ENCODE results near the gene PAPPA.

The PAPPA gene

DNA sequence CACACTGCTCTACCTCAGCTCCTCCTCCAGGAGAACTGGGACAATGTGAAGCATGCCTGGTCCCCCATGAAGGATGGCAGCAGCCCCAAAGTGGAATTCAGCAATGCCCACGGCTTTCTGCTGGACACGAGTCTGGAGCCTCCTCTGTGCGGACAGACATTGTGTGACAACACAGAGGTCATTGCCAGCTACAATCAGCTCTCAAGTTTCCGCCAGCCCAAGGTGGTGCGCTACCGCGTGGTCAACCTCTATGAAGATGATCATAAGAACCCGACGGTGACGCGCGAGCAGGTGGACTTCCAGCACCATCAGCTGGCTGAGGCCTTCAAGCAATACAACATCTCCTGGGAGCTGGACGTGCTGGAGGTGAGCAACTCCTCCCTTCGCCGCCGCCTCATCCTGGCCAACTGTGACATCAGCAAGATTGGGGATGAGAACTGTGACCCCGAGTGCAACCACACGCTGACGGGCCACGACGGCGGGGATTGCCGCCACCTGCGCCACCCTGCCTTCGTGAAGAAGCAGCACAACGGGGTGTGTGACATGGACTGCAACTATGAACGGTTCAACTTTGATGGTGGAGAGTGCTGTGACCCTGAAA is 34.1 kb downstream of the PAPPA start:
- no peak for DNase-seq

DNA sequence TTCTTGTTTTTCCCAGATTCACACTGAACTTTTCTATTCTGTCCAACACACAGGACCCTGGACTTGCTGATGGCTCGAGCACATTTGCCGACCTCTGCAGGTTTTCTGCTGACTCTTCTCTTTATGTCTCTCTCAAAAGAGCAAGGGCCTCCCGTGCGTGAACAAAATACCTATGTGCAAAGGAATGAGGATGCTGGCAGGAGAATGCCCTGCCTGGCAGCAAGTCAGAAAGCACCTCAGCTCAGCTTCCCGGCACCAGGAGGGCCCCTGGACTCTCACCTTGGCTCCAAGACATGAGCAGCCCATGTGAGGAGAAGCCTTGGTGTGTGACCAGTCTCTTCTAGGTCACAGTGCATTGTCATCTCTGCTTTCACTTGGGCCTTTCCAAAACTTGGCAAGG is 36.1 kb downstream of the PAPPA start:
- DNase-seq: no peak

DNA sequence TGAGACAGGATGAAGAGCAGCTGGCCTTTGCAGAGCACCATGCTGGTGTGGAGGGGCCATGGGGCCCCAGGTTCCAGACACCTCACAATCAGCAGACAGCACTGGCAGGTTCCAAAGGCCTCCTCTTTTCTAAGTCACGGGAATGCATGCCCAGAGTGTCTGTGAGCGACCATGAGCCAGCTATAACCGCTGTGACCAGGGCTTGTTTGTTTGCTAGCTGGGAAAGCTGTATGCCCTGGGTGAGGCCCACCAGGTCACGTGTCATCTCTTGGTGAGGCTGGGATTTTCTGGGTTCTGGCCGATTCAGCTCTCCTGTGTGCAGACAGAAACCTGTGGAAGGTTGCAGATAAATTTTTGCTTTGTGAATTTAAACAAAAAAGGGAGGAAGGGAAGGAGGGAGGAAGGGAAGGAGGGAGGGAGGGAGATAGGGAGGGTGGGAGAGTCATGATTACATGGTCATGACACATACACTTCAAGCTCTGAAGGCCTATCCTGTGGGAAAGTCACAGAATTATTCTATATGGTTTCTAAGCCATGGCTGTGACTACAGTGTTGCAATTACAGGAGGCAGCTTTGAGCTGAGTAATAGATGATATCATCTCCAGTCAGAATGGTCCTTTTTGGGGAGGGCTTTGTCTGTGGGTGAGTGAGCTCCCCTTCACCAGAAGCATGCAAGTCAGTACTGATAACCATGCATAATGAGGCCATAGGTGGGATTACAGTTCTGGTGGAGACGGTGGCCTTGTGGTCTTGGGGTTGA is 37.2 kb downstream of the PAPPA start:
- no peak for DNase-seq

DNA sequence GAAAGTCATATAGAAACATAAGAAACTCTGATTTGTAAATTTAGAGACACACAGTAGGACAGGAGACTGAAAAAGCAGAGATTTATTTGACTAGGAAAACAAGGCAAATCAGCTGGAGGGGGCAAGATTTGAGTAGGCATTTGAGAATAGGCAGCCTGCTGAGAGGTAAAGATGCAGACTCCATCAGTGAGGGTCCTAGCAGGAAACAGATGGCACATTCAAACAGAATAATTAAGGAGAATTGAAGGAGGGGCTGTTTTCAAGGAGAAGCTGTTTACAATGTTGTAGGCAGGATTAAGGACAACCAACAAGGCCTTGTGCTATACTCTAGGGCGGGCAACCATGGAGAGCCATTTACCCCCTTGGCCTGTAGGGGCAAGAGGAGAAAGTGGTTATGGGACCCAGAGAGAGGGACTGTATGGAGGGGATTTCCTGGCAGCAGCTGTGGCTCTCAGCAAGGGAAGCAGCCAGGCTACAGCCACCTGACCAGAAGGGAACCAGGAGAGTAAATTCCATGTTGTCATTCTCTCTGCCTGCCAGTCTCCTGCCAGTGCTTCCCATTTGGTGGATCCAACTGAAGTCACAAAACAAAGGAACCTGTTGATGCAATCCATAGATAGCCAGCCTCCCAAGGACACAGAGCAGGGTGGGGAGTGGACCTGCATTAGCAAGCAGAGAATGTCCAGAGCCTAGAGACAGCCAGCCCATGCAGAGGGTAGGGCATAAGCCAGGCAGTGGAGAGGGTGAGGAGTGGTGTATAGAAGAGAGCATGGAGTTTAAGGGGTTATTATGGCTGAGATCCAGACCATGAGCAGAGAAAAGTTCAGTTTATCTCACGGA is 38.2 kb downstream of the PAPPA start:
- DNase-seq: no peak

DNA sequence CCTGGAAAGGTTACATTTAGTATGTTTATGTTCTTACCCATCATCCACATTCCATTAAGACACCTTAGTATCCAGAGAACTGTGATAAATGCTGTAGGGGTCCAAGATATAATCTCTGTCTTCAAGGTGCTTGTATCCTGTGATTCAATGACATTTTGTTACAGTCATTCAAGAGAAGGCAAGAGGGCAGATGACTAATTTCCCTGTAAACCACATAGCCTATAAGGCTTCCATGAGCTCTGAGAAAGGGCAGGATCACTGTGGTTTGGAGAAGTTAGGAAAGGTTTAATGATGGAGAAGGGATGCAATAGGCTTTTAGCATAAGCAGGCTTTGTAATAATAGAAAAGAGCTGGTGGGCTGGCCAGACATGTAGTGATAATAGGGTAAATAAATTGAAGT is 40.0 kb downstream of the PAPPA start:
- DNase-seq: no peak

DNA sequence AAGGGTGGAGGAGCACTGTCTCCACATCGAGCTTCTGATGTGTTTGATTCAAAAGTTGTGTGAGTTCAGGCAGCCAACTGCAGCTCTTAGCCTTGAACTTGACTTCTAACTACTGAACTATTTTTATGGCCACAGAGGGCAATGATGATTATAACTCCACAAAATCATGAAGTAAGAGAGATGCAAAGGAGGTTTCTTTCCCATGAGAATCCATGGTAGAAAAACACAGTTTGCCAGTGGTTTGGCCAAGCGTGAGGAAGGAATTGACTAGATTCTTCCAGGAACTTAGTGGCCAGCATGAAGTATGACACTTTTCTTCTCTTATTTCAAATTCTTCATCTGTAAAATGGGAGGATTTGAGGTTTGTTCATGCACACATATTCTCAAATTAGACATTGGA is 43.2 kb downstream of the PAPPA start:
- DNase-seq: no peak

DNA sequence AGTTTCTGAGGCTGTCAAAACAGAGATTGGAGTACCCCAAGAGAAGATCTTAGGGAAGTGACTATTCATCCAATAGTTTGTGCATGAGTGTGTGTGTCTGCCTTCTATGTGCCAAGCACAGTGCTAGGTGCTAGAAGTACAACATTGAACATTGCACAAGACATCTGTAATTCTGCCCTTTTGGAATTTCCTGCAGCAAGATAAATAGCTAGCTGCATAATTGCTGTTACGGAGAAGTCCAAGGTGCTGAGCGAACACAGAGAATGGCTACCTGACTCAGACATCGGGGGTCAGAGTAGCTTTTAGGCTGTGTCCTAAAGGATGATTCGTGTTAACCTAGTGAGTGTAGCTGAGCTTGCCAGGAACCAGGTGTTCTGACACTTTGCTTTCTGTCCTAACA is 44.8 kb downstream of the PAPPA start:
- DNase-seq: no peak

DNA sequence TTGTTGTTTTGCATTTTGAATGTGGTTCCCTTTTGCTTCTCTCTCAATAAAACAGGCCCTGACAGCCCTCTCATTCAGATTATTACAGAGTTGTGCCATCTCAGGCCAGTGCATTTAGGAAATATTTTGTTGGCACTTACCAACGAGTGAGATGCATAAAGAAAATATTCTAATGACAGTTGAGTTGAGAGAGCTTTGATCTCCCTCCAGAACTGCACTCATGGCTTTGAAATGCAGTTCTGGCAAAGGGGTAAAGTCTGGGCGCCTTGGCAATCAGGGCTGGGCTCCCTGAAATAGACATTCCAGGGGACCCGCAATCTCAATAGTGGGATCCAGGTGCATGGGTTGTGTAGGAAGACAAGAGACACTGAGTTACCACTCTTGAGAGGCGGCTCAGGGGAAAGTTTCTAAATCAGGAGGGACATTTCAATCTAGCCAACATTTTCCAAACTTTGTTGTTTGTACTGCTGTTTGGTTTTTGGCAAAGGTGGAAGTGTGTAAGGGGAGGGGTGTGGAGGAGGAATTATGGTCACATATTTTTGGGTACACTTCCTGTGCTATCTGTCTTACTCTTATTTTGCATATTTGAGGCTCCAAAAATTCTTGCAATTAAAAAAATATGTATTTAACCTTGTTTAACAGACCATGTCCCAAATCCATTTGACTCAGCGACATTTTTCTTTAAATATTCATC is 48.8 kb downstream of the PAPPA start:
- DNase-seq: no peak

DNA sequence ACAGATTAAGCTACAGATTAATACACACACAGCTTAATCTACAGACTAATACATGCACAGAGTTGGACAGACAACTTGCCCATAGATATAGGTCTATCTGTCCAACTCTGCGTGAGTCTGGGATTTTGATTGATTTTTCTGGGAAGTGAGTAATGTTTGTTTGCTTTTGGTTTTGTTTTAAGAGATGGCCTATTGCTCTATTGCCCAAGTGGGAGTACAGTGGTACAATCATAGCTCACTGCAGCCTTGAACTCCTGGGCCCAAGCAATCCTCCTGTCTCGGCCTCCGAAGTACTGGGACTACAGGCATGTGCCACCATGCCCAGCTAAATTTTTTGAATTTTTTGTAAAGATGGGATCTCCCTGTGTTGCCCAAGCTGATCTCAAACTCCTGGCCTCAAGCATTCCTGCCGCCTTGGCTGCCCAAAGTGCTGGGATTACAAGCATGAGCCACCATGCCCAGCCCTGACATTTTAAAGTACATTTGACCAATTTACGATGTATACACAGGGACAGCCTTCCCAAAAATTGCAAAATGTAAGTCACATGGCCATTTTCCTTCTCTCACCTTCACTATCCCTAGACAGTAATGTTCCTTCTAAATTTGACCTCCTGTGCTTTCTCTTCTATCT is 50.8 kb downstream of the PAPPA start:
- no peak for DNase-seq

DNA sequence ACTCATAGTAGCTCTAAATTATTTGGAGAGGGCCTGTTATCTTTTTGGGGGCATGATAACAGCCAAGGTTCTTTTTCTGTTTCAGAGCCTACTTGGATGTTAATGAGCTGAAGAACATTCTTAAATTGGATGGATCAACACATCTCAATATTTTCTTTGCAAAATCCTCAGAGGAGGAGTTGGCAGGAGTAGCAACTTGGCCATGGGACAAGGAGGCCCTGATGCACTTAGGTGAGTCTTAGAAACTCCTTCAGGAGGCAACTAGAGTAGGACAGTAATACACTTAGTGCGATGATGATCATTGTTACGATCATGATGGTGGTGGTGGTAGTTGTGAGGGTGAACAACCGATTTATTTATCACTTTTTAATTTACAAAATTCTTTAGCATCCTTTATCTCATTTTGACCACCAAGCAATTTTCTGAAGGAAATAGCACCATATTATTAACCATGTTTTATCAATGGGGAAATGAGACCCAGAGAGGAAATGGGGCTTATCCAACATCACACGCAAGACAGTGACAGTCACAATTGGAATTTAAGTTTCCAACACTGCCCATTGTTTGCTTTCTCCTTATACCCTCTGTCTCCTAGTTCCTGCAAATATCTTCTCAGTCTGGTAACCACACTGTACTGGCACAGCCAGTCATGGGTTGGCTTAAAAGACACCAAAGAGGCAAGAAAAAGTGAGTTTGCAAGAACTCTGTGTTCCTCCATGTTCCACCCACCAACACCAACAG is 54.0 kb downstream of the PAPPA start:
- DNase-seq: no peak

DNA sequence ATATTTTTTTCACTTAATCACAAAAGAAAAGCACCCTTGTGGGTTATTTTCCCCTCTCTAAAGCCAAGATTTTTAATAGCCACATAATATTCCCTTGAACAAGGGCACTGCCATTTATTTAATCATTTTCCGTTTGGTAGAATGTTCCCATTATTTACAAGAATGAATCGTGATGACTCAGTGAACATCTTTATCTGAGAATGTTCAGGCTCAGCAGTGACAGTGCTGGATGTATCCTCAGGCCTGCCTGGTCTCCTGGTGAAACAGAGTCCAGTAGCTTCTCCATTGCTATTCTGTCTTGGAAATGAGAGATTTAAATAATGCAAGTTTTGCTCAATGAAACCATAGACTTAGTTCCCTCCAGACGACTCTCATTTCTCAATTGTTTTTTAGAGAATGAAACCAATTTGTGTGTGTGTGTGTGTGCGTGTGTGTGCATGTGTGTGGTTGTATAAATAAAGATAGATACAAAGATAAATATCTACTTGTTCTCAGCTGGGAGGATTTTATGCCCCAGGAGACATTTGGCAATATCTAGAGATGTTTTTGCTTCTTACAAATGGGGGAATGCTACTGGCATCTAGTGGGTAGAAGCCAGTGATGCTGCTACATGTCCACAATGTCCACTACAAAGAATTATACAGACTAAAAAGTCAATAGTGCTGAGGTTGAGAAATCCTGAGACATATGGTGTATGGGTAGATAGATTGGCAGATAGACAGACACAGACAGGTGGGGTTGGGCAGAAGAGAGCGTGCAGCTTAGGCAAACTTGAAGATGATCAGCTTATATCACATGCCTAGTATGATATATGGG is 55.0 kb downstream of the PAPPA start:
- DNase-seq: no peak

DNA sequence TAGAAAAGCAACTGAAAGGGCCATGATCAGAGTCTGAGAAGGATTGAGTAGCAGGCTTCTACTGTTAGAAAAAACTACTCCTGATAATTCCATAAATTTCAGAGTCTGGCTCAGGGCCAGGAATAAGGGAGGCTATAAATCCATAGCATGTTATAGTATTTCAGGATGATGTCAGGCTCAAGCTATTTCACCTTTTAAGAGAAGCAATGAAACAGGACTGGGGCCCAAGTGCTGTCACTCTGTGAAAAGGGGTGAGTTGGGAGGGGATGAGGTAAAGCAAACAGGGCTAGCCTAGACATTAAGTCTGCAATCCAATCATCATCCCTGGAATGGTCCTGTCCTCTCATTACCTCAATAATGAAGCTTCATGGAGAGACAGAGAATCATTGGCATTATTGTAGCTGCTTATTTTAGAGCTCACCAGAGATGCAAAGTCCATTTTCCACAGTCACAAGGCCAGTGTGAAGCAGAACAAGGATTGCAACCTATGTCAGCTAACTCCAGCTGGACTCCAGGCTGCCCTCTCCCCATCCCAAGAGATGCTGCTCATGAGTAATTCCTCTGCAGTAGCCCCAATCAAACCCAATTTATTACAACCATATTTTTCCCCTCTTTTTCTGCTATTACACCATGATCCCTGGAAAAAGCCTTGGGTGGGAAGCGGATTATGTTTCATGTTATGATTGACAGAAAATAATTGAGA is 56.0 kb downstream of the PAPPA start:
- DNase-seq: no peak

DNA sequence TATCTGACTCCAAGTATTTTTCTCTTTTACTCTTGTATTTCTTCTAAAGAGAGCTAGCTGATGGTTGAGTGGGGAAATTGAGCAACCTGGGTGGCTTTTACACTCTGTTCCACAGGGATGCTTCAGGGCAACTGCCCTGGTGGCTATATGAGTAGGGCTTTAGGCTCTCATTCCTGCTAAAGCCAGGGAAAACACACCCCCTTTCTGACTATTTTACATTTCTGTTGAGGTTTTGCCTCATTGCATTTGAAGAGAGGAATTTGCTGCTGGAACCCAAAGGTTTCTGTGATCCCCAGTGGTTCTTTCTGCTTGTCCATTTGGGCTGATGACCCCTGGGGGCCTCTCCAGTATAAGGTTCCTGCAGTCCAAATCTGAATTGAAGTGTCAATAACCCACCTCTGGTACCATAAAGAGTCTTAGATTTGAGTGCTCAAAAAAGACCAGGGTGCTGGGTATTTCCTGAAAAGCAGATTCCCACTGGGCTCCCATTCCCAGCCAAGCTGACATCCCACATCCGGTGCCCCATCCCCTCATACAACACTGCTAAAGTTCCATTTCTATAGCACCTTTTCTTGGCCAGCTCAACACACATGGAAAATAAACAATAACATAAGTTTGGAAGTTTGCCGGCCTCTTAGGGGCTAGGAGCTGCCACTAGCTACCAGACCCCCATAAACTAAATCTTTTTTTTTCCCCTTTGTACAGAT is 59.5 kb downstream of the PAPPA start:
- DNase-seq: no peak

DNA sequence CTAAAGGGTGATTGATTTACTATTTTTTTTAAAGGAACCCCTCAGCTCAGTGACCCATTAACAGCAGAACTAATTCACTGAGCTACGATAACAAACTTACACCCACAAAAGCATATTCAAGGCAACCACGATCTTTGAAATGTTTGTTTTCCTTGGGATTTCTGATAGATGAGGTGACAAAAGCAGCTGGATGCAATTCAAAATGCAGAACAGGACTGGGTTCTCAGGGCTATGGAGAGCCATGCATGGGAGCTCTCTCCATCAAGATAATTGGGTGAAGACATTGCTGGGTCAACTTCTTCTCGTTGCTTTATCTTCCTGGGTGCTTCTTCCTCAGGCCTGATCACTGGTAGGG is 60.1 kb downstream of the PAPPA start:
- DNase-seq: no peak

DNA sequence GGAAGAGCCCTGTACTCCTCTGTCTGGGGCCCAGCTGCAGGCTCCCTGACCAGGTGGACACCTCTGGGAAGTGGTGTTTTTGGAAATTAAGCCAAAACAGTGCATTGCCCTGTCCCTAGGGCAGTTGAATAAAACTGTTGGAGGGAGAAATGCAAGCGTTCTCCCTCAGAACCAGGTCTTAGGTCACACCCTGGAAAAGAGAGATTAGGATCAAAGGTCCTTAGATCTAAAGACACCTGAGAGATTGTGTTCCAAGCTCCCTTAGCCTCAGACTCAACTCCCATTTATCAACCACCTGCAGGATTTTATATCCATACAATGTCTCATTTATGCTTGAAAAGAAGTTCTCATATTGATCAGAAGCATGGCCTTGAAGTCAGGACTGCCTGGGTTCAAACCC is 64.8 kb downstream of the PAPPA start:
- no peak for DNase-seq

DNA sequence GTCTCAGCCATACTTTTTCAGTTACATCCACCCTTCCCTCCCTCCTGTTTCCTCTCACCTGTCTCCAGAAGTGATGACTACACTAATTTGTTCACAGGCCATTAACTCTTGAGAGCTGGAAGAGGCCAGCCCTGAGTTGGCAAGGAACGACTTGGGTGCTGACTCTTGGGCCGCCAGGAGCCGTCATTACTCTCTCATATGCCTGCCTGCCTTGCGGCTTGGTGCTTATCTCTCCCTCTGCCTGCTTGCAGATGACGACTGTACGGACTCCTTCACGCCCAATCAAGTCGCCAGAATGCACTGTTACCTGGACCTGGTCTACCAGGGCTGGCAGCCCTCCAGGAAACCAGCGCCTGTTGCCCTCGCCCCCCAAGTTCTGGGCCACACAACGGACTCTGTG is 66.1 kb downstream of the PAPPA start:
- DNase-seq: no peak

DNA sequence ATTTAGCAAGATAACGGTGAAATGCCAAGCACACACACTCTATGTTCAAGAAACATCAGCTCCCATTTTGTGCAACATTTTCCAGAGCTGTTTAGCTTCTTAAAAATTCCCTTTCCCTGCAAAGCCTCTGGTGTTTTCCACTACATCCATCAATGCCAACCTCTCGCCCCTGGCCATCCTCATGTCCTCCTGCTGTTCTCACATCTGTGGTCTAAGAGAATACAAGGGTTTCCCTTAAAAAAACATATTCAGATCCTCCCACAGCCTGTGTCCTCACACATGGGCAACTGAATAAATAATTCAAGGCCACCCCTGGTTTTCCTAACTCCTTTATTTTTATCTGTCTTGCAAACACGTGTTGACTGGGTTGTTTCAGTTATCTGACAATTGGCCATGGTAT is 70.3 kb downstream of the PAPPA start:
- DNase-seq: no peak

DNA sequence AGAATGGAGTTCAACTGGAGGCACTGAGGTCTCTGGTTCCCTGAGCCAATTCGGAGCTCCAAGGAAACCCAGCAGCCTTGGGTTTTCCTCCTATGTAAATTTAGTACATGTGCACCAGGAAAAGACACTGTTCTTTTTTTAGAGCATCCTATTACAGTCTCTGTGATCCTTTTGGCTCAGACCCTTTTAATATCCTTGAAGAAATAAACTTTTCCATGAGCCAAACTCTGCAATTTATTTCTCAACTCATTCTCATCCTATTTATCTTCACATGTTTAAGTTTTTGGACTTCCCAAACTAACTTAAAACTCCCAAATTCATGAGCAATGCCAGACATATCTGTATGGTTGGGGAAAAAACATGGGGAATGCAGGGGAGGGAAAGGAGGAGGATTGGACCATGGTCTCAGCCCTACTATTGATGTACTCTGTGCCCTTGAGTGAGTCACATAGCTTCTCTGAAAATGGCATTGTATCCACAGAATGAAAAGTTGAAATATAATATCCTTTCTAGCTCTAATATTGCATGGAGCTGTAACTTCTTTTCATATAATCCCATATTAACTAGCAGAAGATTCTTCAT is 76.6 kb downstream of the PAPPA start:
- DNase-seq: no peak

DNA sequence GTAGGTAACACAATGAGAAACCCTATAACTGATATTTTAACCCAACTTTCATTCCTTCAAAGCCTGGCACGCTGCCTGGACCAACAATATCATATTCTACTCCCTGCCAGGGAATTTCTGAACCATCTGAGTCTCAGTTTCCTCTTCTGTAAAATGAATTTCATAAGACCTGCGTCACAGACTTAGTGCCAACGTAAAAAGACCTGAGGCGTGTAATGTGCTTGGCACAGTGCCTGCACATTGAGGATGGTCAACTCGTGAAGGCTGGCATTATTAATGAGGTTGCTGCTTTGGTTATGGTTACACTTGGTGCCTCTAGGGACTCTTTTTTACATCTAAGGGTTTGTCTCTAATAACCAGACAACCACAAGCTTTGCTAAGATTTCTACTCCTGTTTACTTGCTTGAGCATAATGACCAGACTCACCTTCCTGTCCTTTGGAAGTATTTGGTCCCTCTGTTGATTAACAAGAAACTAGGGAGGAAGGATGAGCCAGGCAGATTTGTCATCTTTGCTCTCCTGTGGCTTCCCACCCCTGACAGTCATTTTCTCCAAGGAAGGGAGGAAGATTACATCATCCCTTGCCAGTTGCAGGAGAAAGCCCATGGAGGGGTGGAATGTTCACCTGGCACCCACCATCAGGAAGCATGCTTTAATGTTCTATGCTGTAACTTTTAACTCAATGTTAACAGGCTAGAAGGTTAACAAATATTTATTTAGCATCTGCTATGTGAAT is 79.0 kb downstream of the PAPPA start:
- DNase-seq: no peak

All from activated CD4-positive, alpha-beta T cell treated with anti-CD3 and anti-CD28 coated beads for 4 hours (primary cell).